Muscle of arm (tissue), 14 donors: Measurements from ENCODE around the gene OTULINL. TPM values are rescaled to one million over a fixed set of nuclear protein-coding genes. Genes with fewer than 3 reads are reported as not detected.
A peak's percentile ranks its signal among the peaks of the same experiment; 100 is the strongest.
"Not testable (repeated sequence)": the region's sequence is repeated elsewhere in the genome, so short reads cannot be mapped to it uniquely, and the experiment has no call there.

Experiments used
- DNase-seq: peaks from one replicate; pipeline ENCODE4 v3.0.0-alpha.2; 2013
- long read RNA-seq, 11 donors: transcript quantifications; one replicate each; lab custom pipeline, GENCODE V29; 2026
- polyA plus RNA-seq, 12 donors: library from polyadenylated mRNA; unstranded; fragments of 120-200 nt; gene quantifications; one replicate each; pipeline ENCODE4 v1.2.1, GENCODE V29; 2013; ENCODE audit not compliant: insufficient read length in 12 of 12

Gene OTULINL
- polyA plus RNA-seq = 10 to 100 TPM in 2 of 12 donors, 1 to 10 TPM in 9, not detected in 1; 3.6 to 15.3 (median 5.4) TPM
- long read RNA-seq, donor 1, partial matches to known transcripts = 12 of 15 reads
- long read RNA-seq, donor 1, other reads (novel, unspliced or antisense) = 0 of 15 reads
- long read RNA-seq, donor 2, transcript OTULINL-201 (8 exons, 3,597 nt) = major isoform, 6 of 6 reads
- long read RNA-seq, donor 2, partial matches to known transcripts = 0 of 6 reads
- long read RNA-seq, donor 2, other reads (novel, unspliced or antisense) = 0 of 6 reads
- long read RNA-seq, donor 3 = 0 reads
- long read RNA-seq, donor 4, partial matches to known transcripts = 981 of 985 reads
- long read RNA-seq, donor 4, other reads (novel, unspliced or antisense) = 0 of 985 reads
- long read RNA-seq, donor 5, partial matches to known transcripts = 0 of 2 reads
- long read RNA-seq, donor 5, other reads (novel, unspliced or antisense) = 0 of 2 reads
- long read RNA-seq, donor 6, partial matches to known transcripts = 1,411 of 1,412 reads
- long read RNA-seq, donor 6, other reads (novel, unspliced or antisense) = 0 of 1,412 reads
- long read RNA-seq, donor 7, partial matches to known transcripts = 1,211 of 1,211 reads
- long read RNA-seq, donor 7, other reads (novel, unspliced or antisense) = 0 of 1,211 reads
- long read RNA-seq, donor 8, partial matches to known transcripts = 0 of 2 reads
- long read RNA-seq, donor 8, other reads (novel, unspliced or antisense) = 0 of 2 reads
- long read RNA-seq, donor 9, partial matches to known transcripts = 0 of 1 reads
- long read RNA-seq, donor 9, other reads (novel, unspliced or antisense) = 0 of 1 reads
- long read RNA-seq, donor 10, partial matches to known transcripts = 0 of 3 reads
- long read RNA-seq, donor 10, other reads (novel, unspliced or antisense) = 0 of 3 reads
- long read RNA-seq, donor 11 = 0 reads

- peak; percentile 83 for DNase-seq
These were observed at the start of gene OTULINL for GRCh38 chr5:14581106-14581890. OTULINL (plus strand) TSS chr5:14581792; CDS start chr5:14581895, 103 bp downstream.

- no peak for DNase-seq
These were observed 49.4 kb upstream of the OTULINL start for GRCh38 chr5:14532180-14532579.

GRCh38 chr5:14534773-14535172, 46.8 kb upstream of the OTULINL start:
- no peak for DNase-seq

- peak; percentile 22 for DNase-seq
These were observed 36.3 kb upstream of the OTULINL start for GRCh38 chr5:14545308-14545707.

GRCh38 chr5:14545862-14546261, 35.7 kb upstream of the OTULINL start:
- DNase-seq = no peak

GRCh38 chr5:14547666-14548065, 33.9 kb upstream of the OTULINL start:
- DNase-seq = no peak

- DNase-seq = no peak
These were observed 30.4 kb upstream of the OTULINL start for GRCh38 chr5:14551211-14551610.

- DNase-seq = no peak
These were observed 29.6 kb upstream of the OTULINL start for GRCh38 chr5:14552017-14552416.

- DNase-seq = not testable (repeated sequence)
These were observed 27.3 kb upstream of the OTULINL start for GRCh38 chr5:14554288-14554687.

GRCh38 chr5:14556015-14556414, 25.6 kb upstream of the OTULINL start:
- DNase-seq = no peak

- DNase-seq = no peak
These were observed 24.3 kb upstream of the OTULINL start for GRCh38 chr5:14557203-14557770.

GRCh38 chr5:14557791-14558415, 23.7 kb upstream of the OTULINL start:
- DNase-seq = no peak

GRCh38 chr5:14560091-14560595, 21.4 kb upstream of the OTULINL start:
- DNase-seq = no peak

GRCh38 chr5:14561741-14562140, 19.9 kb upstream of the OTULINL start:
- DNase-seq = no peak

GRCh38 chr5:14568333-14568732, 13.3 kb upstream of the OTULINL start:
- no peak for DNase-seq

- DNase-seq = no peak
These were observed 11.5 kb upstream of the OTULINL start for GRCh38 chr5:14569948-14570691.

GRCh38 chr5:14571901-14572300, 9.7 kb upstream of the OTULINL start:
- no peak for DNase-seq

- no peak for DNase-seq
These were observed 9.2 kb upstream of the OTULINL start for GRCh38 chr5:14572385-14572784.

GRCh38 chr5:14572836-14573235, 8.8 kb upstream of the OTULINL start:
- no peak for DNase-seq

- DNase-seq = no peak
These were observed 7.5 kb upstream of the OTULINL start for GRCh38 chr5:14574096-14574495.
